Measurements from ENCODE around the gene NALCN.

- TF ChIP-seq CTCF (IDR thresholded peaks at IDR 0.05; ENCODE audit: poor library complexity): no peak
- no peak for TF ChIP-seq EZH2phosphoT487 (IDR thresholded peaks at IDR 0.05; ENCODE audit: low read depth, severe bottlenecking, unreplicated experiment)
- TF ChIP-seq EZH2 (IDR thresholded peaks at IDR 0.05; ENCODE audit: borderline replicate concordance): no peak
Measured at GRCh38 chr13:101025925-101026324, 390.4 kb downstream of the NALCN start.

Data from hepatocyte (in vitro differentiated cells).